Measurements from ENCODE around the gene SLC15A2.
"Not testable (repeated sequence)": the region's sequence is repeated elsewhere in the genome, so short reads cannot be mapped to it uniquely, and the experiment has no call there.

SLC15A2 gene

GRCh38 chr3:121896823-121897222 is 2.6 kb downstream of the SLC15A2 start:
- Mint-ChIP-seq H3K4me1 (ENCODE audit: low read depth) (no peaks in the 10 kb centered on the region), H3K27ac (no peak overlapping the region), H3K9me3 (ENCODE audit: low read depth) (no peaks in the 10 kb centered on the region), H3K4me3 (no peak overlapping the region), H3K27me3 (no peaks in the 10 kb centered on the region), H3K36me3 (peaks cover 5% of the 10 kb centered on the region)

- Mint-ChIP-seq H3K27me3 (no peaks in the 10 kb centered on the region), H3K27ac (no peak overlapping the region), H3K36me3 (peaks cover 5% of the 10 kb centered on the region), H3K4me1 (ENCODE audit: low read depth) (no peaks in the 10 kb centered on the region), H3K4me3 (no peak overlapping the region), H3K9me3 (ENCODE audit: low read depth) (no peaks in the 10 kb centered on the region)
Observed at GRCh38 chr3:121897296-121897695, 3.1 kb downstream of the SLC15A2 start.

GRCh38 chr3:121913305-121913990 is 19.2 kb downstream of the SLC15A2 start:
- peaks cover 22% of the 10 kb centered on the region for H3K36me3 Mint-ChIP-seq
- H3K9me3 Mint-ChIP-seq (ENCODE audit: low read depth) = peaks cover 2% of the 10 kb centered on the region
- no peaks in the 10 kb centered on the region for H3K27me3 Mint-ChIP-seq
- no peak overlapping the region for H3K4me3 Mint-ChIP-seq
- no peak overlapping the region for H3K27ac Mint-ChIP-seq
- H3K4me1 Mint-ChIP-seq (ENCODE audit: low read depth) = no peaks in the 10 kb centered on the region

GRCh38 chr3:121914081-121914998 is 20.1 kb downstream of the SLC15A2 start:
- no peak overlapping the region for H3K27ac Mint-ChIP-seq

GRCh38 chr3:121916189-121916588 is 22.0 kb downstream of the SLC15A2 start:
- Mint-ChIP-seq H3K27ac (no peak overlapping the region), H3K4me3 (no peak overlapping the region), H3K27me3 (no peaks in the 10 kb centered on the region), H3K4me1 (ENCODE audit: low read depth) (no peaks in the 10 kb centered on the region), H3K9me3 (ENCODE audit: low read depth) (no peaks in the 10 kb centered on the region), H3K36me3 (peaks cover 15% of the 10 kb centered on the region)

More at GRCh38 chr3:121914081-121914998, 20.1 kb downstream of the SLC15A2 start:
- no peak overlapping the region for H3K4me3 Mint-ChIP-seq
- H3K9me3 Mint-ChIP-seq (ENCODE audit: low read depth) = no peaks in the 10 kb centered on the region
- H3K27me3 Mint-ChIP-seq = no peaks in the 10 kb centered on the region
- H3K36me3 Mint-ChIP-seq = peaks cover 20% of the 10 kb centered on the region
- H3K4me1 Mint-ChIP-seq (ENCODE audit: low read depth) = no peaks in the 10 kb centered on the region

GRCh38 chr3:121918779-121919483 is 24.7 kb downstream of the SLC15A2 start:
- H3K27me3 Mint-ChIP-seq = no peaks in the 10 kb centered on the region
- H3K9me3 Mint-ChIP-seq (ENCODE audit: low read depth) = no peaks in the 10 kb centered on the region
- no peak overlapping the region for H3K4me3 Mint-ChIP-seq
- H3K27ac Mint-ChIP-seq = no peak overlapping the region
- peaks cover 7% of the 10 kb centered on the region for H3K36me3 Mint-ChIP-seq
- H3K4me1 Mint-ChIP-seq (ENCODE audit: low read depth) = no peaks in the 10 kb centered on the region

GRCh38 chr3:121924734-121925133 is 30.5 kb downstream of the SLC15A2 start:
- no peak overlapping the region for H3K27ac Mint-ChIP-seq
- H3K4me1 Mint-ChIP-seq (ENCODE audit: low read depth) = no peaks in the 10 kb centered on the region
- no peaks in the 10 kb centered on the region for H3K9me3 Mint-ChIP-seq (ENCODE audit: low read depth)
- H3K27me3 Mint-ChIP-seq = no peaks in the 10 kb centered on the region
- peaks cover 19% of the 10 kb centered on the region for H3K36me3 Mint-ChIP-seq
- H3K4me3 Mint-ChIP-seq = no peak overlapping the region

- H3K4me3 Mint-ChIP-seq = no peak overlapping the region
- no peaks in the 10 kb centered on the region for H3K27me3 Mint-ChIP-seq
- H3K36me3 Mint-ChIP-seq = peaks cover 19% of the 10 kb centered on the region
- no peaks in the 10 kb centered on the region for H3K9me3 Mint-ChIP-seq (ENCODE audit: low read depth)
- no peak overlapping the region for H3K27ac Mint-ChIP-seq
- no peaks in the 10 kb centered on the region for H3K4me1 Mint-ChIP-seq (ENCODE audit: low read depth)
Observed at GRCh38 chr3:121926380-121926779, 32.2 kb downstream of the SLC15A2 start.

- H3K4me3 Mint-ChIP-seq; H3K4me1 Mint-ChIP-seq (ENCODE audit: low read depth); H3K27ac Mint-ChIP-seq; H3K36me3 Mint-ChIP-seq; H3K27me3 Mint-ChIP-seq; H3K9me3 Mint-ChIP-seq (ENCODE audit: low read depth): not testable (repeated sequence)
Observed at GRCh38 chr3:121938141-121938855, 44.1 kb downstream of the SLC15A2 start.

GRCh38 chr3:121941592-121941991 is 47.4 kb downstream of the SLC15A2 start:
- no peaks in the 10 kb centered on the region for H3K27me3 Mint-ChIP-seq
- no peak overlapping the region for H3K27ac Mint-ChIP-seq
- H3K4me3 Mint-ChIP-seq = no peak overlapping the region
- H3K4me1 Mint-ChIP-seq (ENCODE audit: low read depth) = no peaks in the 10 kb centered on the region
- H3K9me3 Mint-ChIP-seq (ENCODE audit: low read depth) = no peaks in the 10 kb centered on the region
- H3K36me3 Mint-ChIP-seq = peaks cover 4% of the 10 kb centered on the region

- Mint-ChIP-seq H3K4me3 (no peak overlapping the region), H3K36me3 (peaks cover 4% of the 10 kb centered on the region), H3K27me3 (no peaks in the 10 kb centered on the region), H3K4me1 (ENCODE audit: low read depth) (no peaks in the 10 kb centered on the region), H3K9me3 (ENCODE audit: low read depth) (no peaks in the 10 kb centered on the region), H3K27ac (no peak overlapping the region)
Observed at GRCh38 chr3:121942116-121942786, 48.0 kb downstream of the SLC15A2 start.

GRCh38 chr3:121943431-121943830 is 49.2 kb downstream of the SLC15A2 start:
- Mint-ChIP-seq H3K27me3 (no peaks in the 10 kb centered on the region), H3K36me3 (peaks cover 4% of the 10 kb centered on the region), H3K4me1 (ENCODE audit: low read depth) (no peaks in the 10 kb centered on the region), H3K27ac (no peak overlapping the region), H3K9me3 (ENCODE audit: low read depth) (no peaks in the 10 kb centered on the region), H3K4me3 (no peak overlapping the region)

GRCh38 chr3:121948641-121949040 is 54.4 kb downstream of the SLC15A2 start:
- H3K27ac Mint-ChIP-seq = no peak overlapping the region
- H3K4me3 Mint-ChIP-seq = no peak overlapping the region
- H3K27me3 Mint-ChIP-seq = no peaks in the 10 kb centered on the region
- peaks cover 16% of the 10 kb centered on the region for H3K9me3 Mint-ChIP-seq (ENCODE audit: low read depth)
- H3K4me1 Mint-ChIP-seq (ENCODE audit: low read depth) = no peaks in the 10 kb centered on the region
- H3K36me3 Mint-ChIP-seq = peaks cover 8% of the 10 kb centered on the region

GRCh38 chr3:121951291-121951919 is 57.2 kb downstream of the SLC15A2 start:
- H3K36me3 Mint-ChIP-seq = peaks cover 16% of the 10 kb centered on the region
- no peak overlapping the region for H3K27ac Mint-ChIP-seq
- H3K9me3 Mint-ChIP-seq (ENCODE audit: low read depth) = peaks cover 16% of the 10 kb centered on the region
- no peak overlapping the region for H3K4me3 Mint-ChIP-seq
- no peaks in the 10 kb centered on the region for H3K27me3 Mint-ChIP-seq
- H3K4me1 Mint-ChIP-seq (ENCODE audit: low read depth) = no peaks in the 10 kb centered on the region

Data from activated naive CD8-positive, alpha-beta T cell (primary cell).